ENCODE results near the gene MBD4.

DNA sequence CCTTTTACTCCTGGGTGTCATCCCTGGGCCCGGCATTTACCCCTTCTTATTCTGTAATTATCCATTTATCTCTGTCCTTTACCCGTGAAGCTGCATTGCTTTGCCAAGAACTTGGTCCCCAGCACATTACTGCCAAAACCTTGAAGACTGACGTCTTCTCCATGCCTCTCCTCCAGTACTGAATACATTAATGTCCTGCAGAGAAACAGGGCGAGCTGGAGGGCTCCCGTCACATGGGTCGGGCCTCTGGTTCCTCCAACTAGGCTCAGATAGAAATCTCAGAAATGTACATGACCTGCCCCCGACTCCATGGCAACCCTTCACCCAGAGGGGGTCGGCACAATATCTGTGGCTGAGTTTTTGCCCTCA lies 11.8 kb downstream of the MBD4 start:
- TF ChIP-seq, protein P1, sequence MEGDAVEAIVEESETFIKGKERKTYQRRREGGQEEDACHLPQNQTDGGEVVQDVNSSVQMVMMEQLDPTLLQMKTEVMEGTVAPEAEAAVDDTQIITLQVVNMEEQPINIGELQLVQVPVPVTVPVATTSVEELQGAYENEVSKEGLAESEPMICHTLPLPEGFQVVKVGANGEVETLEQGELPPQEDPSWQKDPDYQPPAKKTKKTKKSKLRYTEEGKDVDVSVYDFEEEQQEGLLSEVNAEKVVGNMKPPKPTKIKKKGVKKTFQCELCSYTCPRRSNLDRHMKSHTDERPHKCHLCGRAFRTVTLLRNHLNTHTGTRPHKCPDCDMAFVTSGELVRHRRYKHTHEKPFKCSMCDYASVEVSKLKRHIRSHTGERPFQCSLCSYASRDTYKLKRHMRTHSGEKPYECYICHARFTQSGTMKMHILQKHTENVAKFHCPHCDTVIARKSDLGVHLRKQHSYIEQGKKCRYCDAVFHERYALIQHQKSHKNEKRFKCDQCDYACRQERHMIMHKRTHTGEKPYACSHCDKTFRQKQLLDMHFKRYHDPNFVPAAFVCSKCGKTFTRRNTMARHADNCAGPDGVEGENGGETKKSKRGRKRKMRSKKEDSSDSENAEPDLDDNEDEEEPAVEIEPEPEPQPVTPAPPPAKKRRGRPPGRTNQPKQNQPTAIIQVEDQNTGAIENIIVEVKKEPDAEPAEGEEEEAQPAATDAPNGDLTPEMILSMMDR (conservative IDR thresholded peaks at IDR 0.05; ENCODE audit: low read depth in 2 of 2), result no peak
- TF ChIP-seq, protein P2, sequence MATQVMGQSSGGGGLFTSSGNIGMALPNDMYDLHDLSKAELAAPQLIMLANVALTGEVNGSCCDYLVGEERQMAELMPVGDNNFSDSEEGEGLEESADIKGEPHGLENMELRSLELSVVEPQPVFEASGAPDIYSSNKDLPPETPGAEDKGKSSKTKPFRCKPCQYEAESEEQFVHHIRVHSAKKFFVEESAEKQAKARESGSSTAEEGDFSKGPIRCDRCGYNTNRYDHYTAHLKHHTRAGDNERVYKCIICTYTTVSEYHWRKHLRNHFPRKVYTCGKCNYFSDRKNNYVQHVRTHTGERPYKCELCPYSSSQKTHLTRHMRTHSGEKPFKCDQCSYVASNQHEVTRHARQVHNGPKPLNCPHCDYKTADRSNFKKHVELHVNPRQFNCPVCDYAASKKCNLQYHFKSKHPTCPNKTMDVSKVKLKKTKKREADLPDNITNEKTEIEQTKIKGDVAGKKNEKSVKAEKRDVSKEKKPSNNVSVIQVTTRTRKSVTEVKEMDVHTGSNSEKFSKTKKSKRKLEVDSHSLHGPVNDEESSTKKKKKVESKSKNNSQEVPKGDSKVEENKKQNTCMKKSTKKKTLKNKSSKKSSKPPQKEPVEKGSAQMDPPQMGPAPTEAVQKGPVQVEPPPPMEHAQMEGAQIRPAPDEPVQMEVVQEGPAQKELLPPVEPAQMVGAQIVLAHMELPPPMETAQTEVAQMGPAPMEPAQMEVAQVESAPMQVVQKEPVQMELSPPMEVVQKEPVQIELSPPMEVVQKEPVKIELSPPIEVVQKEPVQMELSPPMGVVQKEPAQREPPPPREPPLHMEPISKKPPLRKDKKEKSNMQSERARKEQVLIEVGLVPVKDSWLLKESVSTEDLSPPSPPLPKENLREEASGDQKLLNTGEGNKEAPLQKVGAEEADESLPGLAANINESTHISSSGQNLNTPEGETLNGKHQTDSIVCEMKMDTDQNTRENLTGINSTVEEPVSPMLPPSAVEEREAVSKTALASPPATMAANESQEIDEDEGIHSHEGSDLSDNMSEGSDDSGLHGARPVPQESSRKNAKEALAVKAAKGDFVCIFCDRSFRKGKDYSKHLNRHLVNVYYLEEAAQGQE (IDR thresholded peaks at IDR 0.05; ENCODE audit: unreplicated experiment), result no peak
- TF ChIP-seq ZNF331 (CRISPR knock-in tag; IDR thresholded peaks at IDR 0.05; ENCODE audit: low read depth), result no peak
- no peak for TF ChIP-seq POLR2AphosphoS5 (IDR thresholded peaks at IDR 0.05; ENCODE audit: low read depth)
- no peak for TF ChIP-seq CREB1 (CRISPR knock-in tag; IDR thresholded peaks at IDR 0.05; ENCODE audit: low read depth)
- no peak for TF ChIP-seq EZH2 (IDR thresholded peaks at IDR 0.05; ENCODE audit: low read depth, unreplicated experiment)
- no peak for TF ChIP-seq NANOG (IDR thresholded peaks at IDR 0.05; ENCODE audit: borderline replicate concordance)
- no peak for TF ChIP-seq JUNB (IDR thresholded peaks at IDR 0.05; ENCODE audit: unreplicated experiment)
